ENCODE results near the gene STX11. TPM values are rescaled to one million over a fixed set of nuclear protein-coding genes. Genes with fewer than 3 reads are reported as not detected.
A peak's percentile ranks its signal among the peaks of the same experiment; 100 is the strongest.

Gene STX11
- total RNA-seq, 1 experiment from 2014 or later, result 1.1 TPM

DNA sequence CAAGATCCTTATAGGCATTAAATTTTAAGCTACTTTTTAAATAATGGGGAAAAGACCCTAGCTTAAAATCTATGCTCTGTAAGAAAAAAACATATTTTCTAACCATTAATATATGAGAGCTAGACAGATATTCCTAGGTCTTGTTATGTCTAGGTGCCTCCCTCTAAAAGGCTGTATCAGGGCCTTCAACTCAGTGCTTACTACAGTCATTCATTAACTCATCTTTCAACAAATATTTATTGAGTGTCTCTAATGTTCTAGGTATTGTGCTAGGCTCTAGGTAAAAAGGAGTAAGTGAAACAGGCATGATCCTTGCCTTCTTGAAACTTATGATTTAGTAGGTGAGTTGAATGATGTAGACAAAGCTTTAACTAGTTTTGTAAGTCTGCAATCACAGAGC lies 6.4 kb upstream of the STX11 start:
- Mint-ChIP-seq H3K27me3 (ENCODE audit: insufficient read depth, unreplicated experiment) (no peaks in the 10 kb centered on the region), H3K4me3 (ENCODE audit: unreplicated experiment) (no peak overlapping the region), H3K36me3 (ENCODE audit: insufficient read depth, unreplicated experiment) (no peaks in the 10 kb centered on the region), H3K4me1 (ENCODE audit: insufficient read depth, unreplicated experiment) (no peaks in the 10 kb centered on the region), H3K27ac (ENCODE audit: low read depth, unreplicated experiment) (no peak overlapping the region), H3K9me3 (ENCODE audit: unreplicated experiment) (no peaks in the 10 kb centered on the region)
- intact Hi-C loops (cut with micrococcal nuclease), result no loop called here
- ChIA-PET CTCF (interaction anchor here (0.6 to 1.1 kb wide), 2 partner anchors 60 to 130 kb away, joined by 3 read pairs; no protein-coding TSS in a partner anchor), POLR2A (interaction anchor here (1.0 kb wide), 1 partner anchor 9 kb away, joined by 3 read pairs; no protein-coding TSS in a partner anchor)
- TF ChIP-seq, protein P1, sequence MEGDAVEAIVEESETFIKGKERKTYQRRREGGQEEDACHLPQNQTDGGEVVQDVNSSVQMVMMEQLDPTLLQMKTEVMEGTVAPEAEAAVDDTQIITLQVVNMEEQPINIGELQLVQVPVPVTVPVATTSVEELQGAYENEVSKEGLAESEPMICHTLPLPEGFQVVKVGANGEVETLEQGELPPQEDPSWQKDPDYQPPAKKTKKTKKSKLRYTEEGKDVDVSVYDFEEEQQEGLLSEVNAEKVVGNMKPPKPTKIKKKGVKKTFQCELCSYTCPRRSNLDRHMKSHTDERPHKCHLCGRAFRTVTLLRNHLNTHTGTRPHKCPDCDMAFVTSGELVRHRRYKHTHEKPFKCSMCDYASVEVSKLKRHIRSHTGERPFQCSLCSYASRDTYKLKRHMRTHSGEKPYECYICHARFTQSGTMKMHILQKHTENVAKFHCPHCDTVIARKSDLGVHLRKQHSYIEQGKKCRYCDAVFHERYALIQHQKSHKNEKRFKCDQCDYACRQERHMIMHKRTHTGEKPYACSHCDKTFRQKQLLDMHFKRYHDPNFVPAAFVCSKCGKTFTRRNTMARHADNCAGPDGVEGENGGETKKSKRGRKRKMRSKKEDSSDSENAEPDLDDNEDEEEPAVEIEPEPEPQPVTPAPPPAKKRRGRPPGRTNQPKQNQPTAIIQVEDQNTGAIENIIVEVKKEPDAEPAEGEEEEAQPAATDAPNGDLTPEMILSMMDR (IDR thresholded peaks at IDR 0.05; ENCODE audit: unreplicated experiment), result no peak
- BruUV-seq (replicated peaks), result no TSS peak
- DNase-seq (ENCODE audit: unreplicated experiment), result no peak

DNA sequence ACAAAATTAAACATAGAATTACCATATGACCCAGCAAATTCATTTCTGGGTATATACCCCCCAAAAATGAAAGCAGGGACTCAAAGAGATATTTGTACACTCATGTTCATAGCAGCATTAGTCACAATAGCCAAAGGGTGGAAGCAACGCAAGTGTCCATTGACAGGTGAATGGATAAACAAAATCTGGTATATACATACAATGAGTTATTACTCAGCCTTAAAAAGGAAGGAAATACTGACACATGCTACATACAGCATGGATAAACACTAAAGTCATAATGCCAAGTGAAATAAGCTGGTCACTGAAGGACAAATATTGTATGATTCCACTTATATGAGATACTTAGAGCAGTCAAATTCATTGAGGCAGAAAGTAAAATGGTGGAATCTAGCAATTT lies 5.3 kb upstream of the STX11 start:
- no peaks in the 10 kb centered on the region for H3K9me3 Mint-ChIP-seq (ENCODE audit: unreplicated experiment)
- no peak overlapping the region for H3K27ac Mint-ChIP-seq (ENCODE audit: low read depth, unreplicated experiment)
- no peaks in the 10 kb centered on the region for H3K27me3 Mint-ChIP-seq (ENCODE audit: insufficient read depth, unreplicated experiment)
- intact Hi-C loops (cut with micrococcal nuclease), result no loop called here
- H3K4me1 Mint-ChIP-seq (ENCODE audit: insufficient read depth, unreplicated experiment), result no peaks in the 10 kb centered on the region
- peak; percentile 9 for DNase-seq (ENCODE audit: unreplicated experiment)
- ChIA-PET POLR2A (no interaction called here), CTCF (interaction anchor here (0.6 kb wide), 1 partner anchor 66 kb away, joined by 3 read pairs; no protein-coding TSS in a partner anchor)
- TF ChIP-seq, protein P1 (IDR thresholded peaks at IDR 0.05; ENCODE audit: unreplicated experiment), result no peak
- no TSS peak for BruUV-seq (replicated peaks)
- H3K36me3 Mint-ChIP-seq (ENCODE audit: insufficient read depth, unreplicated experiment), result no peaks in the 10 kb centered on the region
- H3K4me3 Mint-ChIP-seq (ENCODE audit: unreplicated experiment), result no peak overlapping the region

DNA sequence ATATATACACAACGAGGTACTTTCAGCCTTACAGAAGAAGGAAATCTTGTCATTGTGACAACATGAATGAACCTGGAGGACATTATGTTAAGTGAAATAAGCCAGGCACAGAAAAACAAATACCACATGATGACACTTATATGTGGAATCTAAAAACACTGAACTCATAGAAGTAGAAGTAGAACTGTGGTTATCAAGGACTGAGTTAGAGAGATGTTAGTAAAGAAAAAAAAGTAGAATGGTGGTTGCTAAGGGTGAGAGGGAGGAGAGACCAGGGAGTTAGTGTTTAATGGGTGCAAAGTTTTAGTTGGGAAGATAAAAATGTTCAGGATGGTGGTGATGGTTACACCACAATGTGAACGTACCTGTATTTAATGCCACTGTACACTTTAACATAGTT lies 4.8 kb upstream of the STX11 start:
- H3K9me3 Mint-ChIP-seq (ENCODE audit: unreplicated experiment), result no peaks in the 10 kb centered on the region
- no peak for DNase-seq (ENCODE audit: unreplicated experiment)
- H3K27ac Mint-ChIP-seq (ENCODE audit: low read depth, unreplicated experiment), result no peak overlapping the region
- H3K36me3 Mint-ChIP-seq (ENCODE audit: insufficient read depth, unreplicated experiment), result no peaks in the 10 kb centered on the region
- no peaks in the 10 kb centered on the region for H3K4me1 Mint-ChIP-seq (ENCODE audit: insufficient read depth, unreplicated experiment)
- CTCF ChIA-PET, result no interaction called here
- intact Hi-C loops (cut with micrococcal nuclease), result no loop called here
- no TSS peak for BruUV-seq (replicated peaks)
- TF ChIP-seq, protein P1 (IDR thresholded peaks at IDR 0.05; ENCODE audit: unreplicated experiment), result no peak
- no peaks in the 10 kb centered on the region for H3K27me3 Mint-ChIP-seq (ENCODE audit: insufficient read depth, unreplicated experiment)
- POLR2A ChIA-PET, result no interaction called here
- H3K4me3 Mint-ChIP-seq (ENCODE audit: unreplicated experiment), result no peak overlapping the region

DNA sequence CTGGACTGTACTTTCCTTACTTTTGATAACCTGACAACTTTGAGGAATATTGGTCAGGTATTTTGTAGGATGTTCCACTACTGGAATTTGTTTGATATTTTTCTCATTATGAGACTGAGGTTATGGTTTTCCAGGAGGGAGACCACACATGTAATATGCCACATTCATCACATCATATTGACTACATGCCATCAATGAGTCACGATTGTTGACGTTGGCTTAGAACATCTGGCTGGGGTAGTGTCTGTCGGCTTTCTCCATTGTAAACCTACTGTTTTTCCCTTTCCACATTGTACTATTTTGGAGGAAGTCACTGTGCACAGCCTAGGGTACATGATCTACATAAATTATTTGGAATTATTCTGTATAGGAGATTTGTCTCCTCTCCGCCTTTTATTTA lies 1.4 kb upstream of the STX11 start:
- no peaks in the 10 kb centered on the region for H3K27me3 Mint-ChIP-seq (ENCODE audit: insufficient read depth, unreplicated experiment)
- ChIA-PET CTCF (interaction anchor here (0.8 kb wide), 1 partner anchor 92 kb away, joined by 3 read pairs; no protein-coding TSS in a partner anchor), POLR2A (no interaction called here)
- intact Hi-C loops (cut with micrococcal nuclease), result no loop called here
- BruUV-seq (replicated peaks), result no TSS peak
- H3K9me3 Mint-ChIP-seq (ENCODE audit: unreplicated experiment), result no peaks in the 10 kb centered on the region
- no peak overlapping the region for H3K4me3 Mint-ChIP-seq (ENCODE audit: unreplicated experiment)
- TF ChIP-seq, protein P1 (IDR thresholded peaks at IDR 0.05; ENCODE audit: unreplicated experiment), result no peak
- no peak overlapping the region for H3K27ac Mint-ChIP-seq (ENCODE audit: low read depth, unreplicated experiment)
- H3K36me3 Mint-ChIP-seq (ENCODE audit: insufficient read depth, unreplicated experiment), result no peaks in the 10 kb centered on the region
- no peaks in the 10 kb centered on the region for H3K4me1 Mint-ChIP-seq (ENCODE audit: insufficient read depth, unreplicated experiment)
- peak; percentile 39 for DNase-seq (ENCODE audit: unreplicated experiment)
